ENCODE data around the gene REXO4. TPM values are rescaled to one million over a fixed set of nuclear protein-coding genes. Genes with fewer than 3 reads are reported as not detected.

REXO4 gene
- total RNA-seq, 2 donors from 2014 or later, result 30.2 to 36.5 TPM

GRCh38 chr9:133402689-133403088, 15.1 kb downstream of the REXO4 start:
- Mint-ChIP-seq H3K36me3 (ENCODE audit: low read depth) (peaks cover 31% of the 10 kb centered on the region), H3K27ac (no peak overlapping the region), H3K9me3 (no peaks in the 10 kb centered on the region), H3K4me1 (no peaks in the 10 kb centered on the region), H3K27me3 (ENCODE audit: insufficient read depth) (no peaks in the 10 kb centered on the region), H3K4me3 (no peak overlapping the region)
- Histone ChIP-seq H3K27me3 (ENCODE audit: control insufficient read depth, insufficient read depth, low read length, poor library complexity, severe bottlenecking) (no peaks in the 10 kb centered on the region), H3K4me1 (ENCODE audit: control insufficient read depth, insufficient read depth, low read length) (no peaks in the 10 kb centered on the region), H3K9ac (ENCODE audit: extremely low read depth, low read length, poor library complexity, severe bottlenecking) (no peak overlapping the region), H3K9me3 (ENCODE audit: control insufficient read depth, low read length) (no peaks in the 10 kb centered on the region), H3K36me3 (ENCODE audit: control insufficient read depth, insufficient read depth, low read length) (peaks cover 26% of the 10 kb centered on the region), H3K27ac (ENCODE audit: low read depth, low read length) (no peak overlapping the region), H3K4me3 (ENCODE audit: low read length) (no peak overlapping the region)
- WGBS, 2 experiments (ENCODE audit: insufficient coverage in 1 of 2, insufficient read length in 1 of 2), result 90 to 95% methylated on average over 7 of the region's 7 CpGs
- TF ChIP-seq CTCF (conservative IDR thresholded peaks at IDR 0.05), result no peak
- no peak for DNase-seq

- Histone ChIP-seq H3K4me1 (ENCODE audit: control insufficient read depth, insufficient read depth, low read length) (no peaks in the 10 kb centered on the region), H3K36me3 (ENCODE audit: control insufficient read depth, insufficient read depth, low read length) (peaks cover 15% of the 10 kb centered on the region), H3K9ac (ENCODE audit: extremely low read depth, low read length, poor library complexity, severe bottlenecking) (no peak overlapping the region), H3K4me3 (ENCODE audit: low read length) (no peak overlapping the region), H3K27ac (ENCODE audit: low read depth, low read length) (no peak overlapping the region), H3K9me3 (ENCODE audit: control insufficient read depth, low read length) (no peaks in the 10 kb centered on the region), H3K27me3 (ENCODE audit: control insufficient read depth, insufficient read depth, low read length, poor library complexity, severe bottlenecking) (no peaks in the 10 kb centered on the region)
- DNase-seq, result no peak
- no peak overlapping the region for H3K27ac Mint-ChIP-seq
- peaks cover 22% of the 10 kb centered on the region for H3K36me3 Mint-ChIP-seq (ENCODE audit: low read depth)
- WGBS, 2 experiments (ENCODE audit: insufficient coverage in 1 of 2, insufficient read length in 1 of 2), result 91 to 92% methylated on average over 2 to 6 of the region's 6 CpGs
- H3K4me1 Mint-ChIP-seq, result no peaks in the 10 kb centered on the region
- H3K4me3 Mint-ChIP-seq, result no peak overlapping the region
- no peaks in the 10 kb centered on the region for H3K27me3 Mint-ChIP-seq (ENCODE audit: insufficient read depth)
- no peak for TF ChIP-seq CTCF (conservative IDR thresholded peaks at IDR 0.05)
- no peaks in the 10 kb centered on the region for H3K9me3 Mint-ChIP-seq
Observed at GRCh38 chr9:133401588-133401987, 16.2 kb downstream of the REXO4 start.

DNA sequence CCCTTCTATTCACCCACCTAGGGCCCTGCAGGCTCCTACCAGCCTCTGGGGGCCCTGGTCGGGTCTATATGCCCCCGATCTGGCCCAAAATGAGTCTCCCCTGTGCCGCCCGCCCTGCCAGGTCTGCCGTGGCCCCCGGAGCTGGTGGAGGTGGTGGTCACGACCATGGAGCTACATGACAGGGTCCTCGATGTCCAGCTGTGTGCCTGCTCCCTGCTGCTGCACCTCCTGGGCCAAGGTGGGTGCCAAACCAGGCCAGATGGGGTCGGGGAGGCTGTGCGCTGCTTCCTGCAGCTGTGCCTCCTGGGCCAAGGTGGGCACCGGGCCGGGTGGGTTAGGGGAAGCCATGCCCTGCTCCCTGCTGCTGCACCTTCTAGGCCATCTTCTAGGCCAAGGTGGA, 17.5 kb downstream of the REXO4 start:
- H3K27me3 Mint-ChIP-seq (ENCODE audit: insufficient read depth), result peaks cover 5% of the 10 kb centered on the region
- no peaks in the 10 kb centered on the region for H3K4me1 Mint-ChIP-seq
- no peak for TF ChIP-seq CTCF (conservative IDR thresholded peaks at IDR 0.05)
- H3K4me3 ChIP-seq (ENCODE audit: low read length), result no peak overlapping the region
- H3K27ac Mint-ChIP-seq, result no peak overlapping the region
- no peaks in the 10 kb centered on the region for H3K27me3 ChIP-seq (ENCODE audit: control insufficient read depth, insufficient read depth, low read length, poor library complexity, severe bottlenecking)
- no peaks in the 10 kb centered on the region for H3K9me3 ChIP-seq (ENCODE audit: control insufficient read depth, low read length)
- DNase-seq, result no peak
- no peak overlapping the region for H3K27ac ChIP-seq (ENCODE audit: low read depth, low read length)
- H3K9me3 Mint-ChIP-seq, result no peaks in the 10 kb centered on the region
- H3K4me3 Mint-ChIP-seq, result no peak overlapping the region
- peaks cover 9% of the 10 kb centered on the region for H3K36me3 Mint-ChIP-seq (ENCODE audit: low read depth)
- no peaks in the 10 kb centered on the region for H3K4me1 ChIP-seq (ENCODE audit: control insufficient read depth, insufficient read depth, low read length)
- peaks cover 2% of the 10 kb centered on the region for H3K36me3 ChIP-seq (ENCODE audit: control insufficient read depth, insufficient read depth, low read length)
- WGBS, 2 experiments (ENCODE audit: insufficient coverage in 1 of 2, insufficient read length in 1 of 2), result 85 to 91% methylated on average over 6 to 12 of the region's 12 CpGs
- H3K9ac ChIP-seq (ENCODE audit: extremely low read depth, low read length, poor library complexity, severe bottlenecking), result no peak overlapping the region
